Natural killer cell (primary cell): ENCODE data around the gene NLK. TPM values are rescaled to one million over a fixed set of nuclear protein-coding genes. Genes with fewer than 3 reads are reported as not detected.

ENCODE experiments used
- ATAC-seq, 3 donors: fragments of 150-1000 bp in 2 of 3; fragments of 200-7000 bp in 1 of 3; cut with Tn5 transposase; 1 replicate in 1 of 3; 2 replicates in 2 of 3; pipeline ENCODE4 v1.10.0; 2021; ENCODE audit warnings: mild to moderate bottlenecking in 2 of 3, moderate library complexity in 2 of 3
- DNase-seq, 2 donors: peaks; one replicate each; pipeline versions ENCODE4 v3.0.0 to v3.0.0-alpha.2; 2013 to 2021; ENCODE audit warnings: mixed read lengths in 1 of 2
- H3K27ac ChIP-seq: one replicate; pipeline ENCODE4 v1.5.1; 2013; ENCODE audit warnings: mild to moderate bottlenecking, low read length
- H3K27me3 ChIP-seq: one replicate; pipeline ENCODE4 v1.6.1; 2013; ENCODE audit warnings: low read length; ENCODE audit not compliant: control insufficient read depth, insufficient read depth
- H3K36me3 ChIP-seq: one replicate; pipeline ENCODE4 v1.6.1; 2013; ENCODE audit warnings: low read length; ENCODE audit not compliant: control insufficient read depth, insufficient read depth
- H3K4me1 ChIP-seq: one replicate; pipeline ENCODE4 v1.6.1; 2013; ENCODE audit warnings: low read length; ENCODE audit not compliant: control insufficient read depth, insufficient read depth
- H3K4me3 ChIP-seq: one replicate; pipeline ENCODE4 v1.5.1; 2013; ENCODE audit warnings: low read length
- H3K9me3 ChIP-seq: one replicate; pipeline ENCODE4 v1.6.1; 2013; ENCODE audit warnings: low read length; ENCODE audit not compliant: control insufficient read depth, insufficient read depth
- H3K27ac Mint-ChIP-seq, 2 donors: one replicate each; pipeline ENCODE4 v1.8.0; 2022; ENCODE audit warnings: mild to moderate bottlenecking in 2 of 2, mixed read lengths in 2 of 2, moderate library complexity in 1 of 2
- H3K27me3 Mint-ChIP-seq, 2 donors: one replicate each; pipeline ENCODE4 v1.8.0; 2022; ENCODE audit warnings: low read depth in 2 of 2, mixed read lengths in 2 of 2
- H3K36me3 Mint-ChIP-seq: one replicate; pipeline ENCODE4 v1.8.0; 2022; ENCODE audit warnings: mixed read lengths
- H3K4me1 Mint-ChIP-seq, 2 donors: one replicate each; pipeline ENCODE4 v1.8.0; 2022; ENCODE audit warnings: mixed read lengths in 2 of 2
- H3K4me3 Mint-ChIP-seq: one replicate; pipeline ENCODE4 v1.8.0; 2022; ENCODE audit warnings: mild to moderate bottlenecking, moderate library complexity, mixed read lengths
- H3K9me3 Mint-ChIP-seq, 2 donors: one replicate each; pipeline ENCODE4 v1.8.0; 2022; ENCODE audit warnings: mixed read lengths in 2 of 2
- WGBS: methylation state at CpG from one replicate; pipeline ENCODE4 v1.1.7; 2013; ENCODE audit warnings: missing lambda C conversion rate; ENCODE audit not compliant: insufficient coverage; 5-methylcytosine and 5-hydroxymethylcytosine counted together
- intact Hi-C: fragments of 100-400 bp; cut with micrococcal nuclease; formaldehyde crosslinking; loops from one replicate; pipeline ENCODE4 v1.14.2; 2022
- total RNA-seq, 4 donors: library from RNA; stranded (reverse); fragments of 120-200 nt in 1 of 4; gene quantifications; one replicate each; pipeline versions ENCODE4 v1.2.3 to v1.2.4, GENCODE V29; 2013 to 2022
- TF ChIP-seq, protein P1 (sequence below): fragments of 200-600 bp; IDR thresholded peaks from one replicate; pipeline ENCODE4 v1.8.0; 2022; ENCODE audit warnings: antibody characterized with exemption

The NLK gene
- total RNA-seq, 3 donors from 2014 or later (not counting 1 experiment from before 2014, with no cell fraction given): 18.3 to 35.6 (median 20.8) TPM

DNA sequence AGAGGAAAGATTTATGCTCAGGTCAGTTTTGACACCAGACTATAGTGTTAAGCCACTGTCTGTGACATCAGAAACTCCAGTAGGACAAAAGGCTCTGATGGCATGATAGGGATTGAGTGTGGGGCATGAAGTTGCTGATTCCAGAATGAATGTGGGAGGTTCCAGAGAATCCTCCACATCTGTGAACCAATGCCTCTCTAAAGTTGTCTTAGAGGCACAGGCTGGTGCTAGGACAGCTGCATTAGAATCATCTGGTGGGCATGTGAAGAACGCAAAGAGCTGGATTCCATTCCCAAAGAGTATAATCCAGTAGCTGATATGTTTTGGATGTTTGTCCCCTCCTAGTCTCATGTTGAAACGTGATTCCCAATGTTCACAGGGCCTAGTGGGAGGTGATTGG is 32.1 kb upstream of the NLK start:
- H3K4me1 Mint-ChIP-seq: no peaks in the 10 kb centered on the region
- no peak overlapping the region for H3K4me3 Mint-ChIP-seq
- H3K4me3 ChIP-seq: no peak overlapping the region
- peaks cover 20 to 31% of the 10 kb centered on the region in 2 donors for H3K27me3 Mint-ChIP-seq
- H3K9me3 Mint-ChIP-seq: no peaks in the 10 kb centered on the region
- no peak overlapping the region for H3K27ac ChIP-seq
- H3K4me1 ChIP-seq: no peaks in the 10 kb centered on the region
- 62% methylated on average over 2 of the region's 2 CpGs for WGBS
- no peaks in the 10 kb centered on the region for H3K9me3 ChIP-seq
- H3K27ac Mint-ChIP-seq: no peak overlapping the region
- DNase-seq (no peak), ATAC-seq (no peak)
- H3K27me3 ChIP-seq: no peaks in the 10 kb centered on the region
- TF ChIP-seq, protein P1, sequence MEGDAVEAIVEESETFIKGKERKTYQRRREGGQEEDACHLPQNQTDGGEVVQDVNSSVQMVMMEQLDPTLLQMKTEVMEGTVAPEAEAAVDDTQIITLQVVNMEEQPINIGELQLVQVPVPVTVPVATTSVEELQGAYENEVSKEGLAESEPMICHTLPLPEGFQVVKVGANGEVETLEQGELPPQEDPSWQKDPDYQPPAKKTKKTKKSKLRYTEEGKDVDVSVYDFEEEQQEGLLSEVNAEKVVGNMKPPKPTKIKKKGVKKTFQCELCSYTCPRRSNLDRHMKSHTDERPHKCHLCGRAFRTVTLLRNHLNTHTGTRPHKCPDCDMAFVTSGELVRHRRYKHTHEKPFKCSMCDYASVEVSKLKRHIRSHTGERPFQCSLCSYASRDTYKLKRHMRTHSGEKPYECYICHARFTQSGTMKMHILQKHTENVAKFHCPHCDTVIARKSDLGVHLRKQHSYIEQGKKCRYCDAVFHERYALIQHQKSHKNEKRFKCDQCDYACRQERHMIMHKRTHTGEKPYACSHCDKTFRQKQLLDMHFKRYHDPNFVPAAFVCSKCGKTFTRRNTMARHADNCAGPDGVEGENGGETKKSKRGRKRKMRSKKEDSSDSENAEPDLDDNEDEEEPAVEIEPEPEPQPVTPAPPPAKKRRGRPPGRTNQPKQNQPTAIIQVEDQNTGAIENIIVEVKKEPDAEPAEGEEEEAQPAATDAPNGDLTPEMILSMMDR: no peak
- H3K36me3 Mint-ChIP-seq: no peaks in the 10 kb centered on the region
- intact Hi-C loops: no loop called here
- H3K36me3 ChIP-seq: no peaks in the 10 kb centered on the region

DNA sequence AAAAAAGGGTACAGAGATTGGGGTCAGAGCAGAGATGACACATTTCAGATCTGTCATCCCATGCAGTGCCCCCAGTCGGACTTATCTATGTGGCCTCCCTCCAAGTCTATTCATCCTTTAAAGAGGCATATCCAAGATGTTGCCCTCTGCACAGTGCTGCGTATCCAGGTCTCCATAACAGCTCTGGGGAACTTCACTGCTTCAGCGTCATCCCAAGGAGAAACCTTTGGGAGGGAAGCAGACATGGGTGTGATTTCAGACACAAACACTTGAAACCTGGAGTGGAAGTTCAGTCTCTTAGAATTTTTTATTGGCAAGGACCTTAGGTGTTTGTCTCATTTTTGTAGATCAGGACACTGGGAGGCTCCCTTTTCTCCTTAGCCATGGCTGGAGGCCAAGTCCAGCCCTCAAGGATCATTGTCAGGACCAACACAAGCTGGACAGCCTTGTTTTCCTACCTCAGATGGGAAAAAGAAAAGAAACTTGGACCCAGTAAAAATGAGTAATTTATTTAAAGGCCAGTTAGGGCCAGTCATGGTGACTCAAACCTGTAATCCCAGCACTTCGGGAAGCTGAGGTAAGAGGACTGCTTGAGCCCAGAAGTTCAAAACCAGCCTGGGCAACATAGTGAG is 23.9 kb upstream of the NLK start:
- Mint-ChIP-seq H3K9me3 (no peaks in the 10 kb centered on the region), H3K36me3 (no peaks in the 10 kb centered on the region), H3K27ac (no peak overlapping the region), H3K4me3 (no peak overlapping the region), H3K4me1 (no peaks in the 10 kb centered on the region), H3K27me3 (peaks cover 15 to 36% of the 10 kb centered on the region in 2 donors)
- H3K4me1 ChIP-seq: no peaks in the 10 kb centered on the region
- intact Hi-C loops: no loop called here
- peaks cover 2% of the 10 kb centered on the region for H3K27me3 ChIP-seq
- H3K36me3 ChIP-seq: no peaks in the 10 kb centered on the region
- H3K27ac ChIP-seq: no peak overlapping the region
- ATAC-seq: no peak
- no peak for DNase-seq
- no peaks in the 10 kb centered on the region for H3K9me3 ChIP-seq
- WGBS: 87% methylated on average over 4 of the region's 4 CpGs
- TF ChIP-seq, protein P1: no peak
- no peak overlapping the region for H3K4me3 ChIP-seq

DNA sequence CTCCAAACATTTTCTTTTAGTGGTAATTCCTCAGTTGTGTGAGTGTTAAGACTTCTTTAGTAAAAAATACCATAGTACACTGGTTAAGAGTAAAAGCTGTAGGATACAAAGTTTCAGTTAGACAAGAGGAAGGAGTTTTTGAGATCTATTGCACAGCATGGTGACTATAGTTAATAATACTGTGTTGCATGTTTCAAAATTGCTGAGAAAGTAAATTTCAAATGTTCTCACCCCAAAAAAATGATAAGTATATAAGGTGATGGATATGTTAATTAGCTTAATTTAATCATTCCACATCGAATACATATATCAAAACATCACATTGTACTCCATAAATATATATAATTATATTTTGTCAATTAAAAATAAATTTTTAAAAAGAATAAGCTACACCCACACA is 22.0 kb upstream of the NLK start:
- H3K36me3 ChIP-seq: no peaks in the 10 kb centered on the region
- Mint-ChIP-seq H3K4me1 (no peaks in the 10 kb centered on the region), H3K4me3 (no peak overlapping the region), H3K9me3 (no peaks in the 10 kb centered on the region), H3K27ac (no peak overlapping the region), H3K27me3 (peaks cover 10 to 22% of the 10 kb centered on the region in 2 donors), H3K36me3 (no peaks in the 10 kb centered on the region)
- TF ChIP-seq, protein P1: no peak
- no peaks in the 10 kb centered on the region for H3K9me3 ChIP-seq
- WGBS: no CpG with 5 or more reads among the region's 1 CpG
- no peaks in the 10 kb centered on the region for H3K4me1 ChIP-seq
- intact Hi-C loops: no loop called here
- no peak for ATAC-seq
- H3K27ac ChIP-seq: no peak overlapping the region
- H3K27me3 ChIP-seq: peaks cover 2% of the 10 kb centered on the region
- DNase-seq: no peak
- no peak overlapping the region for H3K4me3 ChIP-seq

DNA sequence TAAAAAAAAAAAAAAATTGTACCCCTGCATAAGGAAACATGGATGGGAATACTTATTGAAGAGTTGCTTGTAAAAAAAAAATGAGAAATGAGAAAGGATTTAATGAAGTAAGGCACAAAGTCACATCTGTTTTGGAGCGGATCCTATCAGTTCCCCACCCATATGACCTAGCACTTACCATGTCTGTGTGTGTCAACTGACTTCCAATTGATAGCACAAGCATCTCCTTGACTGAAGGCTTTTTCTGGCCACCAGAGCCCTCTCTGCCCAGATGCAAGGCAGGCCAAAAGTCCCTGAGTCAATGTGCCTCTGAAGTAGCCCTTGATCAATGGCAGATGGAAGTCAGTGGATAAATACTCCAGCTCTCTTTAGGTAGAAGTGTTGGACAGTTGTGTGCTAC is 13.4 kb upstream of the NLK start:
- no peaks in the 10 kb centered on the region for H3K36me3 Mint-ChIP-seq
- WGBS: 91% methylated on average over 1 of the region's 1 CpG
- Histone ChIP-seq H3K36me3 (no peaks in the 10 kb centered on the region), H3K27ac (no peak overlapping the region), H3K4me1 (no peaks in the 10 kb centered on the region), H3K9me3 (no peaks in the 10 kb centered on the region), H3K4me3 (no peak overlapping the region), H3K27me3 (no peaks in the 10 kb centered on the region)
- TF ChIP-seq, protein P1: no peak
- no peak overlapping the region for H3K4me3 Mint-ChIP-seq
- no peak overlapping the region for H3K27ac Mint-ChIP-seq
- H3K27me3 Mint-ChIP-seq: peaks cover 0 to 13% of the 10 kb centered on the region in 2 donors
- no peaks in the 10 kb centered on the region for H3K4me1 Mint-ChIP-seq
- intact Hi-C loops: no loop called here
- H3K9me3 Mint-ChIP-seq: no peaks in the 10 kb centered on the region
- no peak for ATAC-seq
- no peak for DNase-seq
